Lung (tissue), 12 donors: ENCODE data around the gene ERCC2. TPM values are rescaled to one million over a fixed set of nuclear protein-coding genes. Genes with fewer than 3 reads are reported as not detected.

ENCODE experiments used
- ATAC-seq: fragments of 200-7000 bp; cut with Tn5 transposase; one replicate; pipeline ENCODE4 v1.9.1; 2020; ENCODE audit warnings: moderate number of reproducible peaks; ENCODE audit not compliant: insufficient read depth, low FRiP score
- DNase-seq, 3 donors: peaks; one replicate each; pipeline ENCODE4 v3.0.0-alpha.2; 2013 to 2017
- H3K27ac ChIP-seq, 2 donors: one replicate each; pipeline ENCODE4 v1.5.1; 2013; ENCODE audit warnings: mild to moderate bottlenecking in 2 of 2, moderate library complexity in 2 of 2, control low read depth in 1 of 2, inconsistent platforms in 1 of 2, low read depth in 1 of 2, low read length in 1 of 2
- H3K27me3 ChIP-seq, 3 donors: one replicate each; pipeline ENCODE4 v1.5.1; 2013; ENCODE audit warnings: low read length in 2 of 3; ENCODE audit not compliant: control insufficient read depth in 3 of 3, insufficient read depth in 3 of 3
- H3K36me3 ChIP-seq, 4 donors: one replicate each; pipeline ENCODE4 v1.5.1; 2013; ENCODE audit warnings: low read length in 4 of 4, mild to moderate bottlenecking in 1 of 4, moderate library complexity in 1 of 4; ENCODE audit not compliant: control insufficient read depth in 4 of 4, insufficient read depth in 4 of 4
- H3K4me1 ChIP-seq, 5 donors: one replicate each; pipeline ENCODE4 v1.5.1; 2013; ENCODE audit warnings: low read length in 5 of 5, mild to moderate bottlenecking in 2 of 5, moderate library complexity in 1 of 5; ENCODE audit not compliant: control insufficient read depth in 5 of 5, insufficient read depth in 5 of 5
- H3K4me3 ChIP-seq: one replicate; pipeline ENCODE4 v1.5.1; 2013; ENCODE audit warnings: mild to moderate bottlenecking, control low read depth, moderate library complexity
- H3K9ac ChIP-seq, 2 donors: one replicate each; pipeline ENCODE4 v1.5.1; 2013; ENCODE audit warnings: low read length in 2 of 2, control low read depth in 1 of 2; ENCODE audit not compliant: insufficient read depth in 1 of 2
- H3K9me3 ChIP-seq, 4 donors: one replicate each; pipeline ENCODE4 v1.5.1; 2013; ENCODE audit warnings: low read length in 3 of 4, mild to moderate bottlenecking in 1 of 4, moderate library complexity in 1 of 4; ENCODE audit not compliant: control insufficient read depth in 4 of 4, insufficient read depth in 3 of 4
- WGBS, 2 donors: extraction: QIAGEN DNeasy Blood & Tissue Kit; methylation state at CpG; one replicate each; pipeline ENCODE4 v1.1.7; 2013; 5-methylcytosine and 5-hydroxymethylcytosine counted together
- polyA plus RNA-seq, 2 donors: library from polyadenylated mRNA; stranded (reverse); fragments of 200-250 nt; gene quantifications; one replicate each; pipeline ENCODE4 v1.2.1, GENCODE V29; 2013
- total RNA-seq, 2 donors: library from RNA; depleted of rRNA in 1 of 2; stranded (reverse); fragments of >200 nt in 1 of 2; gene quantifications; one replicate each; pipeline ENCODE4 v1.2.1, GENCODE V29; 2014 to 2021
- TF ChIP-seq, protein P1 (sequence below): IDR thresholded peaks from 2 replicates; pipeline ENCODE4 v1.5.1; 2012; ENCODE audit warnings: mild to moderate bottlenecking; ENCODE audit errors: control extremely low read depth, extremely low read depth
- donor health status: control.
- donor health status: control.
- donor health status: Bipolar disorder and iron deficiency.
- donor health status: healthy.
- donor health status: DM: yes; HTN: yes; CAD: no.

ERCC2 gene
- total and polyA plus RNA-seq, 4 donors: 11.9 to 19.9 (median 16.3) TPM

- no peaks in the 10 kb centered on the region for H3K9me3 ChIP-seq
- H3K27ac ChIP-seq: no peak overlapping the region
- ATAC-seq (no peak), DNase-seq (no peak)
- no peaks in the 10 kb centered on the region for H3K27me3 ChIP-seq
- no peak overlapping the region for H3K9ac ChIP-seq
- peaks cover 0 to 23% (median 7%) of the 10 kb centered on the region in 4 donors for H3K36me3 ChIP-seq
- 93 to 96% methylated on average over 27 of the region's 27 CpGs for WGBS, 2 donors
- no peak overlapping the region for H3K4me3 ChIP-seq
- H3K4me1 ChIP-seq: no peaks in the 10 kb centered on the region
- TF ChIP-seq, protein P1, sequence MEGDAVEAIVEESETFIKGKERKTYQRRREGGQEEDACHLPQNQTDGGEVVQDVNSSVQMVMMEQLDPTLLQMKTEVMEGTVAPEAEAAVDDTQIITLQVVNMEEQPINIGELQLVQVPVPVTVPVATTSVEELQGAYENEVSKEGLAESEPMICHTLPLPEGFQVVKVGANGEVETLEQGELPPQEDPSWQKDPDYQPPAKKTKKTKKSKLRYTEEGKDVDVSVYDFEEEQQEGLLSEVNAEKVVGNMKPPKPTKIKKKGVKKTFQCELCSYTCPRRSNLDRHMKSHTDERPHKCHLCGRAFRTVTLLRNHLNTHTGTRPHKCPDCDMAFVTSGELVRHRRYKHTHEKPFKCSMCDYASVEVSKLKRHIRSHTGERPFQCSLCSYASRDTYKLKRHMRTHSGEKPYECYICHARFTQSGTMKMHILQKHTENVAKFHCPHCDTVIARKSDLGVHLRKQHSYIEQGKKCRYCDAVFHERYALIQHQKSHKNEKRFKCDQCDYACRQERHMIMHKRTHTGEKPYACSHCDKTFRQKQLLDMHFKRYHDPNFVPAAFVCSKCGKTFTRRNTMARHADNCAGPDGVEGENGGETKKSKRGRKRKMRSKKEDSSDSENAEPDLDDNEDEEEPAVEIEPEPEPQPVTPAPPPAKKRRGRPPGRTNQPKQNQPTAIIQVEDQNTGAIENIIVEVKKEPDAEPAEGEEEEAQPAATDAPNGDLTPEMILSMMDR: no peak
Observed at GRCh38 chr19:45302416-45302815, 68.0 kb downstream of the ERCC2 start.

Other genes with a start within 250 kb of the ERCC2 start
- gene NKPD1, start 209.6 kb downstream of the ERCC2 start, total RNA-seq: under 1 TPM in 1 of 2 donors, not detected in 1; 0.06 TPM
- under 1 TPM; 0.07 to 0.08 TPM for gene NKPD1, start 209.6 kb downstream of the ERCC2 start, polyA plus RNA-seq
- 10 to 100 TPM; 14.0 to 20.5 TPM for gene TRAPPC6A, start 192.3 kb downstream of the ERCC2 start, total RNA-seq
- 10 to 100 TPM; 32.0 to 38.4 TPM for gene TRAPPC6A, start 192.3 kb downstream of the ERCC2 start, polyA plus RNA-seq
- 10 to 100 TPM in 1 of 2 donors, 1 to 10 TPM in 1; 7.5 to 17.3 TPM for gene BLOC1S3, start 191.8 kb downstream of the ERCC2 start, total RNA-seq
- gene BLOC1S3, start 191.8 kb downstream of the ERCC2 start, polyA plus RNA-seq: 1 to 10 TPM; 4.2 to 8.7 TPM
- gene EXOC3L2, start 125.2 kb downstream of the ERCC2 start, total RNA-seq: 1 to 10 TPM; 1.7 to 2.8 TPM
- gene EXOC3L2, start 125.2 kb downstream of the ERCC2 start, polyA plus RNA-seq: 1 to 10 TPM; 2.2 to 2.6 TPM
- 10 to 100 TPM; 25.3 to 47.0 TPM for gene MARK4, start 119.3 kb downstream of the ERCC2 start, total RNA-seq
- gene MARK4, start 119.3 kb downstream of the ERCC2 start, polyA plus RNA-seq: 10 to 100 TPM; 12.6 to 15.9 TPM
- gene CKM, start 47.7 kb downstream of the ERCC2 start, total RNA-seq: 1 to 10 TPM in 1 of 2 donors, not detected in 1; 1.4 TPM
- under 1 TPM; 0.06 to 0.97 TPM for gene CKM, start 47.7 kb downstream of the ERCC2 start, polyA plus RNA-seq
- gene KLC3, start 29.8 kb downstream of the ERCC2 start, total RNA-seq: 1 to 10 TPM; 1.1 to 1.6 TPM
- 1 to 10 TPM in 1 of 2 donors, under 1 TPM in 1; 0.80 to 2.2 TPM for gene KLC3, start 29.8 kb downstream of the ERCC2 start, polyA plus RNA-seq
- gene PPP1R13L, start 34.5 kb upstream of the ERCC2 start, total RNA-seq: 10 to 100 TPM; 14.0 to 37.3 TPM
- gene PPP1R13L, start 34.5 kb upstream of the ERCC2 start, polyA plus RNA-seq: 10 to 100 TPM; 32.0 to 34.0 TPM
- gene POLR1G, start 36.1 kb upstream of the ERCC2 start, total RNA-seq: 1 to 10 TPM; 3.6 to 8.3 TPM
- 1 to 10 TPM; 5.2 to 6.6 TPM for gene POLR1G, start 36.1 kb upstream of the ERCC2 start, polyA plus RNA-seq
- gene ERCC1, start 53.3 kb upstream of the ERCC2 start, total RNA-seq: 10 to 100 TPM; 72.4 to 82.3 TPM
- gene ERCC1, start 53.3 kb upstream of the ERCC2 start, polyA plus RNA-seq: 10 to 100 TPM; 53.2 to 54.0 TPM
- 10 to 100 TPM in 1 of 2 donors, 1 to 10 TPM in 1; 9.9 to 24.2 TPM for gene FOSB, start 97.4 kb upstream of the ERCC2 start, total RNA-seq
- 10 to 100 TPM in 1 of 2 donors, 1 to 10 TPM in 1; 7.9 to 22.8 TPM for gene FOSB, start 97.4 kb upstream of the ERCC2 start, polyA plus RNA-seq
- gene RTN2, start 126.5 kb upstream of the ERCC2 start, total RNA-seq: 10 to 100 TPM in 1 of 2 donors, 1 to 10 TPM in 1; 5.4 to 10.9 TPM
- 10 to 100 TPM in 1 of 2 donors, 1 to 10 TPM in 1; 8.3 to 10.3 TPM for gene RTN2, start 126.5 kb upstream of the ERCC2 start, polyA plus RNA-seq
- 1 to 10 TPM in 1 of 2 donors, under 1 TPM in 1; 0.37 to 2.3 TPM for gene PPM1N, start 127.9 kb upstream of the ERCC2 start, total RNA-seq
- gene PPM1N, start 127.9 kb upstream of the ERCC2 start, polyA plus RNA-seq: 1 to 10 TPM; 1.0 to 8.1 TPM
- 100 to 1,000 TPM in 1 of 2 donors, 10 to 100 TPM in 1; 49.1 to 211 TPM for gene VASP, start 136.9 kb upstream of the ERCC2 start, total RNA-seq
- gene VASP, start 136.9 kb upstream of the ERCC2 start, polyA plus RNA-seq: 100 to 1,000 TPM; 129 to 237 TPM
- 10 to 100 TPM in 1 of 2 donors, 1 to 10 TPM in 1; 3.5 to 13.6 TPM for gene OPA3, start 214.2 kb upstream of the ERCC2 start, total RNA-seq
- 1 to 10 TPM; 5.5 to 9.9 TPM for gene OPA3, start 214.2 kb upstream of the ERCC2 start, polyA plus RNA-seq
- 10 to 100 TPM in 1 of 2 donors, 1 to 10 TPM in 1; 1.3 to 11.0 TPM for gene GPR4, start 231.6 kb upstream of the ERCC2 start, total RNA-seq
- gene GPR4, start 231.6 kb upstream of the ERCC2 start, polyA plus RNA-seq: 10 to 100 TPM; 12.6 to 12.8 TPM